KMS-11 (cell line): ENCODE data around the gene BCCIP.

Source experiments
- H2AFZ ChIP-seq: fragments of 200-600 bp; sonication (generic); 2 replicates; pipeline ENCODE4 v1.6.1; 2016; ENCODE audit warnings: antibody characterized with exemption, mixed run types, low read depth
- H3K27ac ChIP-seq: fragments of 200-600 bp; sonication (generic); 2 replicates; pipeline ENCODE4 v1.6.1; 2016; ENCODE audit warnings: mild to moderate bottlenecking, mixed run types
- H3K27me3 ChIP-seq: fragments of 200-600 bp; sonication (generic); 2 replicates; pipeline ENCODE4 v1.6.1; 2017; ENCODE audit warnings: mild to moderate bottlenecking, low read depth, mixed run types, moderate library complexity; ENCODE audit not compliant: insufficient read depth
- H3K36me3 ChIP-seq: fragments of 200-600 bp; sonication (generic); 2 replicates; pipeline ENCODE4 v1.6.1; 2017; ENCODE audit warnings: mild to moderate bottlenecking, mixed run types; ENCODE audit not compliant: insufficient read depth
- H3K4me1 ChIP-seq: fragments of 200-600 bp; sonication (generic); 2 replicates; pipeline ENCODE4 v1.6.1; 2016; ENCODE audit warnings: mild to moderate bottlenecking, low read depth, mixed run types; ENCODE audit not compliant: poor library complexity, severe bottlenecking
- H3K4me2 ChIP-seq: fragments of 200-600 bp; sonication (generic); 2 replicates; pipeline ENCODE4 v1.7.0; 2016; ENCODE audit warnings: mild to moderate bottlenecking, mixed run types
- H3K4me3 ChIP-seq: fragments of 200-600 bp; sonication (generic); IDR thresholded peaks from 2 replicates; pipeline ENCODE4 v1.6.1; 2017; ENCODE audit warnings: low read depth, low read length, mixed read lengths; ENCODE audit not compliant: insufficient read depth
- H3K79me2 ChIP-seq: fragments of 200-600 bp; sonication (generic); 2 replicates; pipeline ENCODE4 v1.6.1; 2016; ENCODE audit warnings: low read depth, mixed run types; ENCODE audit not compliant: insufficient read depth
- H3K9ac ChIP-seq: fragments of 200-600 bp; sonication (generic); 2 replicates; pipeline ENCODE4 v1.6.1; 2016; ENCODE audit warnings: mild to moderate bottlenecking, mixed run types
- H4K20me1 ChIP-seq: fragments of 200-600 bp; sonication (generic); 2 replicates; pipeline ENCODE4 v1.6.1; 2016; ENCODE audit warnings: mild to moderate bottlenecking, mixed run types; ENCODE audit not compliant: insufficient read depth
- TF ChIP-seq, protein P1 (sequence below): fragments of 200-600 bp; sonication (generic); conservative IDR thresholded peaks from 2 replicates; pipeline ENCODE4 v1.6.1; 2017; ENCODE audit warnings: low read depth, mild to moderate bottlenecking, antibody characterized with exemption, low read length, moderate library complexity, mixed read lengths

BCCIP gene

DNA sequence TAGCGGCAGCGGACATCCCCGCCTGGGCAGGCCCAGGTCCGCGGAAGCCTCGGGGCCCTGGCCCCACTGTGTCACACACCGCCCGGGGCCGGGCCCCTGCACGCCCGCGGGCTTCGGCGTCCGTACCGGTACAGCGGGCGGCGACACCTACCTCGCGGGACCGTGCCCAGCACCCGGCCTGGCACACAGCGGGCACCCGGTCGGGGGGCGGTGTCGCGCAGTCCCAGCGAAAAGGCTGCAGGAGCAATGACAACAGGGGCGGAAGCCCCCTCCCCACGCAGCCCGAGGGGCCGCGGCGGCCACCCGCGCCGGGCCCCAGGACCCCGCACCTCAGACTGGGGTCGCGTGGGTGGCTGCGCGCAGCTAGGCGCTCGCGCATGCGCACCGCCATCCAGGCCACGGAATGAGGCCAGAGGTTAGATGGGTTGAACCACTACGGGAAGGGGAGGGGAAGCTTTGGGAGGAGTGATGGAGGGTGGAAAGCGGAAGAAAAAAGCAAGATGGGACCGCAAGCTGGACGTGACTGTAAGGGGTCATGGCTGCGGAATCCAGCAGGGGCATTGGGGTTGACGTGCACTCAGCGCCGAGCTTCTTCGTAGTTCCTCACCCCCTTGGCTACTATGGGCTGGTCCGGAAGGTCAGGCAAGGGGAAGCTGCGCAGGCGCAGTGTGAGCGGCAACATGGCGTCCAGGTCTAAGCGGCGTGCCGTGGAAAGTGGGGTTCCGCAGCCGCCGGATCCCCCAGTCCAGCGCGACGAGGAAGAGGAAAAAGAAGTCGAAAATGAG lies at the start of gene BCCIP, which contains the start of gene UROS:
BCCIP (plus strand) TSS at position 669 of the 785 bp plus-strand sequence; CDS start at position 681, 12 bp downstream.
UROS (minus strand) TSS at position 381 of the 785 bp plus-strand sequence. CDS start 6,759 bp downstream, outside the sequence.
- H3K4me3 ChIP-seq, result no peak within 1 kb of the TSS
- TF ChIP-seq, protein P1, sequence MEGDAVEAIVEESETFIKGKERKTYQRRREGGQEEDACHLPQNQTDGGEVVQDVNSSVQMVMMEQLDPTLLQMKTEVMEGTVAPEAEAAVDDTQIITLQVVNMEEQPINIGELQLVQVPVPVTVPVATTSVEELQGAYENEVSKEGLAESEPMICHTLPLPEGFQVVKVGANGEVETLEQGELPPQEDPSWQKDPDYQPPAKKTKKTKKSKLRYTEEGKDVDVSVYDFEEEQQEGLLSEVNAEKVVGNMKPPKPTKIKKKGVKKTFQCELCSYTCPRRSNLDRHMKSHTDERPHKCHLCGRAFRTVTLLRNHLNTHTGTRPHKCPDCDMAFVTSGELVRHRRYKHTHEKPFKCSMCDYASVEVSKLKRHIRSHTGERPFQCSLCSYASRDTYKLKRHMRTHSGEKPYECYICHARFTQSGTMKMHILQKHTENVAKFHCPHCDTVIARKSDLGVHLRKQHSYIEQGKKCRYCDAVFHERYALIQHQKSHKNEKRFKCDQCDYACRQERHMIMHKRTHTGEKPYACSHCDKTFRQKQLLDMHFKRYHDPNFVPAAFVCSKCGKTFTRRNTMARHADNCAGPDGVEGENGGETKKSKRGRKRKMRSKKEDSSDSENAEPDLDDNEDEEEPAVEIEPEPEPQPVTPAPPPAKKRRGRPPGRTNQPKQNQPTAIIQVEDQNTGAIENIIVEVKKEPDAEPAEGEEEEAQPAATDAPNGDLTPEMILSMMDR, result no peak
- no peaks in the 10 kb centered on the region for H3K27me3 ChIP-seq
- H3K9ac ChIP-seq, result peak within 1 kb of the TSS; percentile 85
- H3K27ac ChIP-seq, result peak within 1 kb of the TSS; percentile 80
- peak within 1 kb of the TSS; percentile 94 for H2AFZ ChIP-seq
- no peaks in the 10 kb centered on the region for H3K36me3 ChIP-seq
- H3K4me2 ChIP-seq, result peak within 1 kb of the TSS; percentile 93
- no peaks in the 10 kb centered on the region; the same call in 1 of the 2 replicates for H4K20me1 ChIP-seq
- peaks cover 27% of the 10 kb centered on the region for H3K4me1 ChIP-seq
- peaks cover 40% of the 10 kb centered on the region for H3K79me2 ChIP-seq

DNA sequence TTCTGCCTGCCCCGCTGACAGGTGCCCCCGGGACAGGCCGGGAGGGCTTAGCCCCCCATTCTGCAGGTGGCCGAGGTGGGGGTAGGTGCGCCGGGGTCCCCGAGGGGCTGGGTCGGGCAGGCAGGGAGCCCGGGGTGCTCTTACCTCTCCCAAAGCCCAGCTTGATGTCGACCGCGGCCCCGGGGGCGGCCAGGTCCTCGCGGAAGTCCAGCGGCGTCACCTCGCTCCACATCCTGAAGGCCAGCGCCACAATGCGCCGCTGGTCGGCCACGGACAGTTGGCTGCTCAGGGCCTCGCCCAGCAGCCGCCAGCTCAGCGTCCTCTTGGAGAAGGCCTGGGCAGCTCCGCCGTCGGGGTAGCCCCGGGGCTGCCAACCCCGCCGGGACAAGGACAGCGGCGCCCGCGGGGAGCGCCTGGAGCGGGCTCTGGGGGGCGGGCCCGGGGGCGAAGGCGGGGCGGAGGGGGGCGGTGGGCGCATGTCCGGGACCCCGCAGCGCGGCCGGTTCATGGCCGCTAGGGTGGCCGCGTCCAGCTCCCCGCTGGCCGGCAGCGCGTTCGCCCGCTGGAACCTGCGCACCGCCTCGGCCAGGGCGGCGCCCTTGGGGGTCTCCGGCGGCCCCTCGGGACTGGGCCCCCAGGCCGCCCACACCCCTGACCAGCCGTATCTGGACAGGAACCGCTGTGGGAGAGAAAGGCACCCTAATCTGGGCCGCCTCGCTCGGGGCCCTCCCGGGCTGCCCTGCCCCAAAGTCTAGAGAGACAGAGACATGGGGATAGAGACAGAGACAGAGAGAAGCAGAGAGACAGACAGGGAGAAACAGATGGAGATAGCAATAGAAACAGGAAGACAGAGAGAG lies 49.4 kb upstream of the BCCIP start:
- Histone ChIP-seq H4K20me1 (no peaks in the 10 kb centered on the region), H2AFZ (no peak overlapping the region), H3K27me3 (no peaks in the 10 kb centered on the region), H3K4me2 (no peak overlapping the region), H3K4me1 (no peaks in the 10 kb centered on the region), H3K4me3 (no peak overlapping the region), H3K27ac (no peak overlapping the region), H3K36me3 (no peaks in the 10 kb centered on the region), H3K9ac (no peak overlapping the region), H3K79me2 (no peaks in the 10 kb centered on the region)
- TF ChIP-seq, protein P1, result no peak

DNA sequence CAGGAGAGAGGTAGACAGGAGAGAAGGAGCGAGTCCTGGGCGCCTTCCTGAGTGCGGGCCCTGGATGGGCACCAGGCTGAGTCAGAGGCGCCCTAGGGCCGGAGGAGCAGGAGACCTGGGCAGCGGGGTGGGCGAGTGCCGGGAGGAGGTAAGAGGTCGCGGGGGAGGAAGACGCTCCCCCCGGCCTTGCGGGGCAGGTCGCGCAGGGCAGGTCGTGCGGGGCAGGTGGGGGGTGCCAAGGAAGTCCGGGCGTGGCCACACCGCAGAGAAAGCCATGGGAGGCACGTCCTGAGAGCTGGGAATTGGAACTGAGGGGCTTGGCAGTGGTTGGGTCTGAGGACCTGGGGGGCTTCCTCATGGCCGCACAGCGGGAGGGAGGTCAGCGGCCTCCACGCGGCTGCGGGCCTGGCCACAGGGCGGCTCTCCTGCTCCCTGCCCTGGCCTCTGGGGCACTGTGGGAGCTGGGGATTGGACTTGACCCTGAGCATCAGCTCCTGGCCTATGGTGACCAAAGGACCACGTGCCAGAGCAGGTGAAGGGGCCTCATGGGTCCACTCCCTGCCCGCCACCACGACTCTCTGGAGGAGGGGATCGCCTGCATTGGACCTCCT lies 48.7 kb upstream of the BCCIP start:
- no peak overlapping the region for H3K4me3 ChIP-seq
- no peaks in the 10 kb centered on the region for H3K4me1 ChIP-seq
- TF ChIP-seq, protein P1, result no peak
- H4K20me1 ChIP-seq, result no peaks in the 10 kb centered on the region
- no peaks in the 10 kb centered on the region for H3K36me3 ChIP-seq
- H3K79me2 ChIP-seq, result no peaks in the 10 kb centered on the region
- H2AFZ ChIP-seq, result no peak overlapping the region
- no peak overlapping the region for H3K4me2 ChIP-seq
- no peak overlapping the region for H3K27ac ChIP-seq
- H3K27me3 ChIP-seq, result no peaks in the 10 kb centered on the region
- no peak overlapping the region for H3K9ac ChIP-seq

DNA sequence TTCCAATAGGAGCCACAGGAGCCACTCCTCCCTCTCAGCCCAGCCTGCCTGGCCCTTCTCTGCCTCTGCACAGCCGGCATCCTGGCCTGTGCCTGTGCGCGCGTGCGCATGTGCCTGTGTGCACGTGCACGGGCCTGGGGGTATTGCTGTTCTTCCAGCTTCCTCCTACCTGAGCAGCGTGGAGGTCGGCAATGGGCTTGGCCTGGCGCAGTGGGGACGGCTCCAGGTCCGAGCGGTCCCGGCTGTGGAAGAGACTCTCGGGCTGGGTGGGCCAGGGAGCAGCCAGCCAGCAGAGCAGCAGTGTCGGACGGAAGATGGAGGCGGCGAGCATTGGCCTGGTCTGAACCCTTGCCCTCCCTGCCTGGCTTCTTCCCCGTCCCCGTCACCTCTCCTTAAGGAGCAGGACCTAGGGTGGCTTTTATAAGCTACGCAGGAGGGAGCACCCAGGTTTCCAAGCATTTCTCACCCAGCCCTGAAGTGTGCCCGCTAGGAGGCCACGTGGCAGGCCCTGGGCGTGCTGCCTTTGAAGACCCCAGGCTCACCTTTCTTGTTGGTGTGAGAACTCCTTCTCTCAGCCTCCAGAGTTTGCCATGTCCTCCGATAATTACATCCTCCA lies 47.7 kb upstream of the BCCIP start, which contains the start of gene MMP21:
MMP21 (minus strand) TSS at position 331 of the 616 bp plus-strand sequence; CDS start at position 331, 0 bp downstream.
- TF ChIP-seq, protein P1, result no peak
- H3K79me2 ChIP-seq, result no peaks in the 10 kb centered on the region
- H3K27ac ChIP-seq, result no peak within 1 kb of the TSS
- H2AFZ ChIP-seq, result no peak within 1 kb of the TSS
- no peaks in the 10 kb centered on the region for H3K4me1 ChIP-seq
- H3K4me3 ChIP-seq, result no peak within 1 kb of the TSS
- no peaks in the 10 kb centered on the region for H3K36me3 ChIP-seq
- no peak within 1 kb of the TSS for H3K4me2 ChIP-seq
- no peaks in the 10 kb centered on the region for H4K20me1 ChIP-seq
- no peak within 1 kb of the TSS for H3K9ac ChIP-seq
- no peaks in the 10 kb centered on the region for H3K27me3 ChIP-seq
